Left ventricle myocardium inferior (tissue), 1 donor: ENCODE results near the gene COMMD6. TPM values are rescaled to one million over a fixed set of nuclear protein-coding genes. Genes with fewer than 3 reads are reported as not detected.

Experiments
- DNase-seq: peaks from one replicate; pipeline ENCODE4 v3.0.0-alpha.2; 2020
- H3K27ac ChIP-seq: fragments of 200-600 bp; replicated peaks from 2 replicates; pipeline ENCODE4 v1.8.0; 2021
- H3K27me3 ChIP-seq: fragments of 200-600 bp; 2 replicates; pipeline ENCODE4 v1.8.0; 2021; ENCODE audit warnings: low read depth
- H3K36me3 ChIP-seq: fragments of 200-600 bp; 2 replicates; pipeline ENCODE4 v1.8.0; 2021
- H3K4me1 ChIP-seq: fragments of 200-600 bp; 2 replicates; pipeline ENCODE4 v1.8.0; 2021
- H3K4me3 ChIP-seq: fragments of 200-600 bp; 2 replicates; pipeline ENCODE4 v1.8.0; 2021; ENCODE audit warnings: mild to moderate bottlenecking, moderate library complexity
- H3K9me3 ChIP-seq: fragments of 200-600 bp; replicated peaks from 2 replicates; pipeline ENCODE4 v1.8.0; 2021
- CTCF ChIP-seq: fragments of 200-600 bp; IDR thresholded peaks from 2 replicates; pipeline ENCODE4 v1.8.0; 2021; ENCODE audit warnings: antibody characterized with exemption, mild to moderate bottlenecking, borderline replicate concordance
- intact Hi-C: fragments of 100-400 bp; cut with micrococcal nuclease; formaldehyde crosslinking; loops from one replicate; pipeline ENCODE4 v1.11.0; 2022
- long read RNA-seq: library from polyadenylated mRNA; unstranded; transcript quantifications from one replicate; pipeline ENCODE4 v2.0.0, GENCODE V29; 2021
- total RNA-seq: library from RNA; stranded (reverse); fragmentation: NEBNext Ultra II Directional; extraction: Animal tissue kit (Norgen Biotek cat#: 25700); gene quantifications from one replicate; pipeline ENCODE4 v1.2.1, GENCODE V29; 2021
- donor health status: DM: no; HTN: yes; CAD: no; lungs with severe emphysema.

Gene COMMD6
- total RNA-seq, result 145 TPM
- long read RNA-seq, partial matches to known transcripts, result 0 of 2 reads
- long read RNA-seq, other reads (novel, unspliced or antisense), result 1 of 2 reads

DNA sequence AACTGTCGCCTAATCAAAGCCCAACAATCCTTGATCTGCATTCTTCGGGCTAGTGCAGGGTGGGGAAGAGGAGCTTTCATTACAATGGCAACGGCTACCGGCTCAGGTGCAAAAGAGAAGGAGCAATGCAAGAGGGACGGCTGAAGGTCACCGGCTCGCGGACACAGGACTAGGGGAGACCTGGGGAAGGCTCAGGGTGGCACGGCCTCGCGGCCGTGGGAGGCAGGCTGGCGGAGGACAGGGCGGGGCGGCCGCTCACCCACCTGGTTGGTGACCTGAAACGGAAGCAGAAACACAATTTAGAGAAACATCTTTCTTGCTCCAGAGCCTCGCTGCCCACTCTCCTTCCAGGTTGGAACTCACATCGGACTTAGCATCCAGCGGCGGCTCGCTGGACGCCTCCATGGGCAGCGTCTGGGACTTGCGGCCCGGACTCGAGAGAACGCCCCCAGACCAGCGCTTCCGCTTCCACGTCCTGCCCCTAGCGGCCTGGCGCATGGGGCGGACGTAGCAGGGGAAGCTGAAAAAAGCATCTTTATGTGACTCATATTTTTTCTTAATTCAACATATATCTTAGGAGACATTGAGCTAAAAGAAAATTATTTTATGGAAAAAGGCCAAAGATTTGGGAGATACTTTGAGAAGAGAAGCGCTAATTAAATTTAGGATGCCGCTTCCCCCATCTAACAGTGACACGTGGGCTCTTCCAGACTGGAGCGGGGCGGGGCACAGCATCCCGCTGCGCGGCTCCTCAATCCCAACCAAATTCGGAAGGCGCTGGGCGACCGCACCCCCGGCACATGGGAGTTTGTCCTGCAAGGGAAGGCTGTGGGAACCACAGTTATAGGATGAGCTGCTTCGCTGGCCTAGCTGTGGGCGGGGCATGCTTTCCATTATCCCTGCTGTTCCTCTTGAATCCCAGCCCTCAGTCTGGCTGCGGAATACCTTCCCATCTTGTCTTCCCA, at the start of gene COMMD6:
Gene COMMD6, minus strand, starts transcription at position 441 of the 965 bp plus-strand sequence. Its CDS starts 36 bp downstream, at position 405.
- intact Hi-C loops, result no loop called here
- peak within 1 kb of the TSS; percentile 89 for H3K27ac ChIP-seq
- H3K4me1 ChIP-seq, result peaks cover 28% of the 10 kb centered on the region
- no peaks in the 10 kb centered on the region for H3K9me3 ChIP-seq
- H3K4me3 ChIP-seq, result peak within 1 kb of the TSS; percentile 99
- H3K36me3 ChIP-seq, result peaks cover 7% of the 10 kb centered on the region
- DNase-seq, result peak; percentile 80
- TF ChIP-seq CTCF, result peak; percentile 77
- no peaks in the 10 kb centered on the region for H3K27me3 ChIP-seq

DNA sequence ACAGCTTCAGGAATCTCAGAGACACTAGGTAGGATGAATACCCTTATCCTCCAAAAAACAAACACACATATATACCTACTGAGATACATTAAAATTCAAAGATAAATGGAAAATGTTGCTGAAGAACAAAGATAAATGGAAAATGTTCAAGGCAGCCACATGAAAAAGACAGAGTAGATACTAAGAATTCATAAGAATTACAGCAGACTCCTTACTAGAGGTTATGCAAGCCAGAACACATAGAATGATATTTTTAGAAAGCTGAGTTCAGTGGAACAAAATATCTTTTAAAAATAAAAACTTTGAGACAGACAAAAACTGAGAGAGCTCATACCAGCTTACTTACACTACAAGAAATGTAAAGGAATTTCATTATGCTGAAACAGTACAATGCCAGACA, 47.5 kb upstream of the COMMD6 start:
- Histone ChIP-seq H3K9me3 (peaks cover 14% of the 10 kb centered on the region), H3K36me3 (peaks cover 18% of the 10 kb centered on the region), H3K4me1 (no peaks in the 10 kb centered on the region), H3K27me3 (no peaks in the 10 kb centered on the region), H3K27ac (no peak overlapping the region), H3K4me3 (no peak overlapping the region)
- intact Hi-C loops, result no loop called here
- DNase-seq, result no peak
- TF ChIP-seq CTCF, result no peak

DNA sequence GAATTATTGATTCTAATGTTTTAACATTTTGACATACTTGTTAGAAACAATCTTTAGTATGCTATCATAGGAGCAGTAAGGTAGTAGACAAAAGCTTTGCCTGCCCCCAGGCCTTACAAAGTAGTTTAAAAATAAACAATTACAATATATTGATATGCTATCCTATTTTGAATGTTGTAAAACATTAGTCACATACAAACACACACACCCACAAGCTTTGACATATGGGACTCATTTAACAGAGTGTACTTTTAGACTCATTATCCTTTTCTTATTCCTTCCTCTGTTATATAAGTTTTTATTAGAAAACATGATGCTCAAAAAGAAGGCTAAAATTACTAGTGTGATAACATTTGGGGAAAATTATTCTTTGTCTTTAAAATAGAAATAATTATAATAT, 45.5 kb upstream of the COMMD6 start:
- intact Hi-C loops, result no loop called here
- Histone ChIP-seq H3K4me3 (no peak overlapping the region), H3K27ac (no peak overlapping the region), H3K9me3 (peaks cover 14% of the 10 kb centered on the region), H3K36me3 (peaks cover 10% of the 10 kb centered on the region), H3K27me3 (no peaks in the 10 kb centered on the region), H3K4me1 (no peaks in the 10 kb centered on the region)
- TF ChIP-seq CTCF, result no peak
- DNase-seq, result no peak

DNA sequence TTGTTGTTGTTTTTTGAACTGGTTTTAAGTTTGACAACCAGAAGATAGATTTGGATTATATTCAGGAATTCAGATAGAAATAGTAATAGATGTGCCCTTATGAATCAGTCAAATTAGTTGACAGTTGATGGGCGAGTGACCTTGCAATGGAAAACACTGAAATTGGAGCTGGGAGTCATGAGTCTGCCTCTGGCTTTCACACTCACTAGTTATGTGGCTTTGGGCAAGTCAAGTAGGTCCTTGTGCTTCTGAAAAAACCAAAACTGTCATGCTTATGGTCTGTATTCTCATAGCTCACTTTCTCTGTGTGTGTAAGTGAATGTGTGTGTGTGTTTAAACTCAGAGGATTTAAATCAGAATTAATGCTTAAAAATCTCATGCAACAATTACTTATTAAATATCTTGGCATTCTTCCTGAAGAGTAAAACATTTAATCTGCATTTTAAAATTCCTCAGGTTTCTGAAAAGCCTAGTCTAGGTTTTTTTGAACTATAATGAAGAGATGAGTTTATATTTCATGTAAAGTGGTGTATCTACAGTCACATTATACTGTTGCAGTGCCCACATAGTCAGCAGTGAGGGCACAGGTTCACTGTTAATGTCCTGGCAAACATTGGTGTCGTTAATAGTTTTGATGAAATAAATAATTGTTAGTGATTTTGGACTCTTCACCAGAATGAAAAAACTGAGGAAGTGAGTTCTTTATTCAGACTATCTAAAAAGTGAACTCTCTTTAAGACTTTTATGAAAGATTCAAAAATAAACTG, 44.4 kb upstream of the COMMD6 start:
- Histone ChIP-seq H3K27me3 (no peaks in the 10 kb centered on the region), H3K9me3 (peaks cover 14% of the 10 kb centered on the region), H3K4me1 (no peaks in the 10 kb centered on the region), H3K36me3 (peaks cover 10% of the 10 kb centered on the region), H3K4me3 (no peak overlapping the region), H3K27ac (no peak overlapping the region)
- DNase-seq, result no peak
- intact Hi-C loops, result no loop called here
- TF ChIP-seq CTCF, result no peak

DNA sequence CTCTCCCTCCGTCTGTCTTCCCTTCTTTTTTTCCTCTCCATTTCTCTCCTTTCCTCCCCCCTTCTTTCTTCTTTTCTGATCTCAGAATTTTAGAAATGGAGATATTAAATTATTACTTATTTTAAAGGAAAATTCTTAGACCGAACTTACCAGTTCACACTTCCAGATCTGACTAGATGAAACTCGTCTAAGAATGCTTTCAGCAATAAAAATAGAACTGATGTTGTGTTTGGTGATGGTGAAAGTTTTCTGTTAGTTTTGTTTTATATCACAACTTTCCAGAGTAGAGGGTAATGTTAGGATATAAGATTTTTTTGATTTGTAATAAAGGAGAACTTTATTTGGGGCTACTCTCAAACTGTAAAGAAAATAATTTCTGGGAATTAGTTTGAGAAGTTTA, 41.9 kb upstream of the COMMD6 start:
- H3K4me1 ChIP-seq, result no peaks in the 10 kb centered on the region
- DNase-seq, result no peak
- no peaks in the 10 kb centered on the region for H3K27me3 ChIP-seq
- H3K27ac ChIP-seq, result no peak overlapping the region
- H3K36me3 ChIP-seq, result peaks cover 24% of the 10 kb centered on the region
- TF ChIP-seq CTCF, result no peak
- H3K4me3 ChIP-seq, result no peak overlapping the region
- H3K9me3 ChIP-seq, result peaks cover 5% of the 10 kb centered on the region
- intact Hi-C loops, result no loop called here
